GM12864 (cell line): ENCODE measurements around the gene FAM236A.
"Not testable (repeated sequence)": the region's sequence is repeated elsewhere in the genome, so short reads cannot be mapped to it uniquely, and the experiment has no call there.

Source experiments
- DNase-seq: peaks from one replicate; pipeline ENCODE4 v3.0.0-alpha.2; 2011; ENCODE audit warnings: low read depth
- H3K4me3 ChIP-seq: 2 replicates; pipeline ENCODE4 v1.5.1; 2011; ENCODE audit warnings: mild to moderate bottlenecking, low read depth, low read length, control low read depth

The FAM236A gene

DNA sequence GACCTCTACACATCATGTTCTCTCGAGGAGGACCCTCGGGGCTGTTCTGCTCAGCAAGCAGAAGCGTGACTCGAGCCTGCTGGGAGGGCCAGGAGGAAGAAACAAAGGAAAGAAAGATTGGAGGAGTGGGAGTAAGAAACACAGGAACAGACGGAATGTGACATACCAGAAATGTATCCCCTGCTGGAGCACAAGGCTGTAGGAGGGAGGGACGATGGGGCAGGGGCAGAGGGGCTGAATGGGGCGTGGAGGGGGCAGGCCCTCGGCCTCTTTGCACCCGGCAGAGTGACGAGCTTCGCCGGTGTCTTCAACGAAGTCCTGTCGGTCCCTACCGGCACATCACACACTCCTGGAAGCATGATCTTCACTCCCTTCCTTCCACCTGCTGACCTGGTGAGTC lies at the start of gene FAM236A:
Gene FAM236A, plus strand, starts transcription at position 301 of the 400 bp plus-strand sequence. Its CDS starts 57 bp downstream, at position 358.
- DNase-seq, H3K4me3 ChIP-seq: not testable (repeated sequence)

DNA sequence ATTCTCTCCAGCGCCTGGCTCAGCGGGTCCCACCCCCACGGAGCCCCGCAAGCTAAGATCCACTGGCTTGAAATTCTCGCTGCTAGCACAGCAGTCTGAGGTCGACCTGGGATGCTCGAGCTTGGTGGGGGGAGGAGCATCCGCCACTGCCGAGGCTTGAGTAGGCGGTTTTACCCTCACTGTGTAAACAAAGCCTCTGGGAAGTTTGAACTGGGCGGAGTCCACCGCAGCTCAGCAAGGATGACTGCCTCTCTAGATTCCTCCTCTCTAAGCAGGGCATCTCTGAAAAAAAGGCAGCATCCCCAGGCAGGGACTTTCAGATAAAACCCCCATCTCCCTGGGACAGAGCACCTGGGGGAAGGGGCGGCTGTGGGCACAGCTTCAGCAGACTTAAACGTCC lies 48.3 kb upstream of the FAM236A start:
- H3K4me3 ChIP-seq, DNase-seq: not testable (repeated sequence)

DNA sequence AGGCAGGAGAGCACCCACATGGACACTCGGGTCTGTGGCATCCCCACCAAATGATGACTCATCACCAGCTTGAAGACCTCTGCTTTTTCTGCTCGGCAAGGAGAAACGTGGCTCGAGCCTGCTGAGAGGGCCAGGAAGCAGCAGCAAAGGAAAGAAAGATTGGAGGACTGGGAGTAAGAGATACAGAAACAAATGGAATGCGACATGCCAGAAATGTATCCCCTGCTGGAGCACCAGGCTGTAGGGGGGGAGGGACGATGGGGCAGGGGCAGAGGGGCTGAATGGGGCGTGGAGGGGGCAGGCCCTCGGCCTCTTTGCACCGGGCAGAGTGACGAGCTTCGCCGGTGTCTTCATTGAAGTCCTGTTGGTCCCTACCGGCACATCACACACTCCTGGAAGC lies 25.7 kb upstream of the FAM236A start, which contains the start of gene FAM236C:
Gene FAM236C, plus strand, starts transcription at position 301 of the 400 bp plus-strand sequence. CDS start 100 bp downstream, outside the sequence.
- not testable (repeated sequence) for DNase-seq, H3K4me3 ChIP-seq

DNA sequence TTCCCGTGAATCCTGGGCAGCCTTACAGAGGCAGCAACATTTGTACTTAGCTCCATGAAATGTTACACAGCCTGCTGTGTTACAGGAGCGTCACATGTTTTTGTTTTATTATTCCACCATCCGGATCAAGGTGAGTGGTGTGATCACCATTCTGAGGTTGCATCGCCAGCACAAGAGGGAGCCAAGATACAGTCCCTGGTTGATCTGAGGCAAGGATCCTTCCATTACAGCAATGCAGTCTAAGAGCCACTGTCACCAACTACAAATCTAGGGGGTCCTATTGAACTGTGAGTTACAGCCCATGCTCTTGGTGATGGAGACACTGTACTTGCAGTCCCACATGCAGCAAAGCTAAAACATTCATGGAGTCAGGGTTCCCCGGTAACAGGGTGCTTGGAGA lies 21.9 kb upstream of the FAM236A start:
- not testable (repeated sequence) for DNase-seq, H3K4me3 ChIP-seq

DNA sequence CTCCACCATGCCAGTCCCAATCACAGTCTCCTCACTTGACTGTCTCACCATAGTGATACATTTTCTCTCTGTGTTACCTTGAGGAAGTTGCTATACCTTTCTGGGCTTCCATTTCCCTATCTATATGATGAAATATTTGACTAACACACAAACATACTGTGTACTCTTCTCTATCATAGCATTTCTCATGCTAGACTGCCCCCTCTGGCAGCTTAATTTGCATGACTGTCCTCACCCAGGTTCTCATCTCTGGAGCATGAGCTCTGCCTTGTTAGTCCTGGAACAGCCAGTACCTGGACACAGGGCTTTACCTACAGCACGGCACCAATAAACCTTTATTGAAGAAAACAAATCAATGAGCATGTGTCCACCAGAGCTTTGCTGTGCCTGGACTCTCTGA lies 5.7 kb upstream of the FAM236A start:
- H3K4me3 ChIP-seq, DNase-seq: not testable (repeated sequence)

DNA sequence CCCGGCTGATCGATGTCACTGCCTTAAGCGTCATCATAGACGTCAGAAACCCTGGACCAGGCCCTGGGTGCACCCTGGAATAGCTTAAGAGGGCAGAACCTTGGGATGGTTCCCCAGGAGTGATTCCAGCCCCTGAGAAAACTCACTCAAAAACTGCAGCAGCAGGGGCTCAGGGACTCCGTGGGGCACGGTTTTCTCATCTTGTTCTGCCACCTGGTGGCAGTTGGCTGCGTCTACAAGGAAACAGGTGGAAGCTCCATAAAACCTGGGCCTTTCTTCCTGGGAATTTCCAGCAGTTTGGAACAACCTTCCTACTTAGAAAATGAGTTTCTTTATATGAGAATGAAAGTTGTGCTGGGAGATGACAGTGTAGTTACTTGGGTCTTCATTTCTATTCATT lies 1.6 kb upstream of the FAM236A start:
- not testable (repeated sequence) for H3K4me3 ChIP-seq, DNase-seq

DNA sequence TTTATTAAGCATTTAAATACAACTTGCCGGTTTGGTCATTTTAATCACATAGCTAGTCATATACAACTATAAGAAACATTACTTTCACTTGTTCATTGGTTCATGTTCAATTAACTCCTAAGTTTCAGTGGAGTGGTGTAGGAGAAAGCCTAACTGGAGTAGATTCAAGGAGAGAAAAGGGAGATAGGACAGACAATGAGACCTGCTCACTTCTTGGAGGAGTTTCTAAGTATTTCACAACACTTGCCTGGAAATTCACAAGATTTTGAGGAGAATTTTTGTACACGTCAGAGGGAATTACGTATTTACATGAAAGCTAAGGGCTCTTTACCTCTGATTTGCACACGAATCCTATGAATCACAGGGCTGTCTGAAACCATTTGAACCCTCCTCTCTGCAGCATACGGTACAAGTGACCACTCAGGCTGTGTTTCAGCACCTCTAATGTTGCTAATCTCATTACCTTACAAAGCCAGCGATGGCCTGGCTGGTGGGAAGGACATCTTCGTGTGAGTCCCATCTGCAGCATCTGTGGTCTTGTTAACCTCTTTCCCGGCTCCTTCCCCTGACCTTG lies 1.0 kb upstream of the FAM236A start:
- H3K4me3 ChIP-seq, DNase-seq: not testable (repeated sequence)

DNA sequence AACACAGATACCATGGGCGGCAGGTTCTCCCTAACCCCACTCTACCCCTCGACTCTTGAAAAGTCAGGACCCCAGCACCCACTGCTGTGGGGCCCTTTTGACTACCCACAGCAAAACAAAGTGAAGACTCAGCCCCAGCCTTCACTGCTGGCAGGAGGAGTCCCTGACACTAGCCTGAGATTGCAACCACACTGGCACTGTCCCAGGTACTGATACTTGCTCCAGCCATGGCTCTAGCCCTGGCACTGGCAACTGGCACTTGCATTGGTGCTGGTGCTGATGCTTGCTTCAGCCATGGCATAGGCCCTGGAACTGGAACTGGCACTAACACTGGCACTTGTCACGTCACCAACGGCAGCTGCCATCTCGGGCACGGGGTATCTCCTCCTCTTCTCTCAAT lies 4.3 kb downstream of the FAM236A start:
- H3K4me3 ChIP-seq, DNase-seq: not testable (repeated sequence)

DNA sequence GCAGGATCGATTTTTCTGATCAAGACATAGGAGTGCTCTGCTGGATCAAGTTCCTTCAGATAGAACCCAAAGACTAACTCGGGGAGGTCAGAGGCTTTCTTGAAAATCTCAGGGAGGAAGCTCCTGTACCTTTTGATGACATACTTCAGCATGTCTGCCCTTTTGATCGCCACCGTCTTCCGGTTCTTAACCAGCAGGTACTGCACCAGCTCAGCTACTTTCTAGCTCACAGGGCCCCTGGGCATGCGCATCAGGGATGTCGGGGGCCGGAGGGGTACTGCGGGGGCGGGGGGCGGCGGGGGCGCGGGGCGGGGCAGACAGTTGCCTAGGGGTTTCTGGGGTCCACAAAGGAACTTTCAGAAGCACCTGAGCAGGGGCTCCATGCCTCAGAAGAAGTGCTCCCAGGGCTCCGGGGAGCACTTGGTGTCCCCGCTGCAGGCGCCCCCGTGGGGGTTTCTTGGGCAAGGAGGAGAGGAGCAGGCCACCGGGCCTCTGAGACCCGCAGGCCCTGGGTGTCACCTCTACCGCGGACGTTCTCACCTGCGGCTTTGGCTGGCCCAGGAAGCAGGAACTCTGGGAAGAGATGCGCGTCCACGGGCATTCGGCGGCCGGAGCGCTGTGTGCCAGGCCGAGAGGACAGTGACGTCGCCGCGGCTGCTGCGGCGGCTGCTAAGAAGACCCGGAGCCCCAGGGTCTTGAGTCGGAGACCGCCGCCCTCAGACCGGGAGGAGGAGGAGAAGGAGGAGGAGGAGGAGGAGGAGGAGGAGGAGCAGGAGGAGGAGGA lies 5.2 kb downstream of the FAM236A start:
- not testable (repeated sequence) for H3K4me3 ChIP-seq, DNase-seq

DNA sequence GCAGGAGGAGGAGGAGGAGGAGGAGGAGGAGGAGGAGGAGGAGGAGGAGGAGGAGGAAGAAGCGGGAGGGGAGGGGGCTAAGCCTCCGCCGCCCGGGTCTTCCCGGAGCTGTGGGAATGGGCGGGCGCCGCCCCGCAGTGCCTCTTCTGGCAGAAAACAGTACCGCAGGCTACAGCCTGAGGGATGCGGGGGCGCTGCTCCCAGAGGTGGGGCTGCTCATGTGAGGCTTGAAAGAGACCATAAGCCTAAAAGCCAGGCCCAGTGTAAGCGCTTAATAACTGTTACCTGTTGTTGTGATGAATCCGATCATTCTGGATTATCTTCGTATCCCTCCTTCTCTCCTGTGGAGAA lies 5.8 kb downstream of the FAM236A start, which contains the start of gene DMRTC1:
Gene DMRTC1, minus strand, starts transcription at position 19 of the 351 bp plus-strand sequence. CDS start 68,143 bp downstream, outside the sequence.
- not testable (repeated sequence) for H3K4me3 ChIP-seq, DNase-seq

DNA sequence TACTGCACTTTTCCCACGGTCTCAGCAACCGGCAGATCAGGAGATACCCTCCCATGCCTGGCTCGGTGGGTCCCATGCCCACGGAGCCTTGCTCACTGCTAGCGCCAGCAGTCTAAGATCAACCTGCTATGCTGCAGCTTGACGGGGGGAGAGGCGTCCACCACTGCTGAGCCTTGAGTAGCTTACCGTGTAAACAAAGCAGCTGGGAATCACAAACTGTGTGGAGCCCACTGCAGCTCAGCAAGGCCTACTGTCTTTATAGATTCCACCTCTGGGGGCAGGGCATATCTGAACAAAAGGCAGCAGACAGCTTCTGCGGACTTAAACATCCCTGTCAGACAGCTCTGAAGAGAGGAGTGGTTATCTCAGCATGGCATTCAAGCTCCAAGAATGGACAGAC lies 22.0 kb downstream of the FAM236A start:
- H3K4me3 ChIP-seq, DNase-seq: not testable (repeated sequence)

DNA sequence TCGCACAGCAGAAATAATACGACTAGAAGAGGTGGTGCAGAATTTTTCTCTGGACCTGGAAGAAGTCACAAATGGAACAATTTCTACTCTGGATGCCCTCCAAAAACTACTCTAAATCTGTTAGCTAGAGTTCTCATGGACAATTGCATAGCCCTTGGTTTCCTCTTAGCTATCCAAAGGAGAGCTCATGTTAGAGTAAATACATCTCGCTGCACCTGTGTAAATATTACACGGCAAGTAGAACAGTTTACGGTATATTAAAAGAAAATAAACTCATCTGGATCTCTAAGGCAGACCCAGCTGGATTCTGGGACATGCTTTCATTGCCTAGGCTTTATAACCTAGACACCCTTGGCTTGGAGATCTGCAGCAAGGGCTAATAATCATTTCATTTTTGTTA lies 33.9 kb downstream of the FAM236A start:
- H3K4me3 ChIP-seq, DNase-seq: not testable (repeated sequence)

DNA sequence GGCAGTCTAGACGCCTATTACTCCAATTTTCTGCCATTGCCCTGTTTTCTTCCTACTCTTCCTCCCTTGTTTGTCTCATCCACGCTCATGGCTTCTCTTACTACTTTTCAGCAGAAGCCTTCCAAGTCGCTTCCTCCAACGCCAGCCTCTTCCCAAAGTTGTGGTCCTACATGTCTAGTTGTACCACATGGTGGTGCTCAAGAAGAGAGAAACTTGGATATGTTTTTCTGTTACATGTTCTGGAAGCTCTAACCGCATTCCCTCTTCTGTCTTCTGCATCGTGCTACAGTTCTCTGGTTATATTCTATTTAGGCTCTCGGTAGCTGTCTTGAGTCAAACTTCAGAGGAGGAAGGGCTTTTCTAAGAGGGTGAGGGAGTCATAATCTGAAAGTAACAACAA lies 36.9 kb downstream of the FAM236A start:
- H3K4me3 ChIP-seq, result not testable (repeated sequence)

DNA sequence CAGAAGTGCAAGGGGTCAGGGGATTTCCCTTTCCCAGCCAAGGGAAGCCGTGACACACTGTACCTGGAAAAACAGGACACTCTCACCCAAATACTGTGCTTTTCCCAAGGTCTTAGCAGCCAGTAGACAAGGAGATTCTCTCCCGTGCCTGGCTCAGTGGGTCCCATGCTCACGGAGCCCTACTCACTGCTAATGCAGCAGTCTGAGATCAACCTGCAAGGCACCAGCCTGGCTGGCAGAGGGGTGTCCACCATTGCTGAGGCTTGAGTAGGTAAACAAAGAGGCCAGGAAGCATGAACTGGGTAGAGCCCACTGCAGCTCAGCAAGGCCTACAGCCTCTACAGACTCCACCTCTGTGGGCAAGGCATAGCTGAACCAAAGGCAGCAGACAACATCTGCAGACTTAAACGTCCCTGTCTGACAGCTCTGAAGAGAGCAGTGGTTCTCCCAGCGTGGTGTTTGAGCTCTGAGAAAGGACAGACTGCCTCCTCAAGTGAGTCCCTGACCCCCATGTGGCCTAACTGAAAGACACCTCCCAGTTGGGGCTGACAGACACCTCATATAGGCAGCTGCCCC lies 43.0 kb downstream of the FAM236A start:
- not testable (repeated sequence) for H3K4me3 ChIP-seq, DNase-seq

More for the DNA sequence above, 36.9 kb downstream of the FAM236A start:
- not testable (repeated sequence) for DNase-seq
